Dermis microvascular lymphatic vessel endothelial cell (primary cell): ENCODE data around the gene PDLIM4. TPM values are rescaled to one million over a fixed set of nuclear protein-coding genes. Genes with fewer than 3 reads are reported as not detected.

Experiments
- DNase-seq, 2 donors: peaks; one replicate each; pipeline versions ENCODE4 v3.0.0 to v3.0.0-alpha.2; 2010; ENCODE audit warnings: low read depth in 2 of 2
- total RNA-seq: library from RNA; depleted of rRNA; stranded (reverse); fragments of >200 nt; gene quantifications from 2 replicates; pipeline ENCODE4 v1.2.1, GENCODE V29; 2014

Gene PDLIM4
- total RNA-seq, 1 donor from 2014 or later: 20.7 TPM

GRCh38 chr5:132253452-132254320, 3.8 kb upstream of the PDLIM4 start:
- DNase-seq: no peak

GRCh38 chr5:132254321-132254977, 3.0 kb upstream of the PDLIM4 start:
- DNase-seq: no peak

DNA sequence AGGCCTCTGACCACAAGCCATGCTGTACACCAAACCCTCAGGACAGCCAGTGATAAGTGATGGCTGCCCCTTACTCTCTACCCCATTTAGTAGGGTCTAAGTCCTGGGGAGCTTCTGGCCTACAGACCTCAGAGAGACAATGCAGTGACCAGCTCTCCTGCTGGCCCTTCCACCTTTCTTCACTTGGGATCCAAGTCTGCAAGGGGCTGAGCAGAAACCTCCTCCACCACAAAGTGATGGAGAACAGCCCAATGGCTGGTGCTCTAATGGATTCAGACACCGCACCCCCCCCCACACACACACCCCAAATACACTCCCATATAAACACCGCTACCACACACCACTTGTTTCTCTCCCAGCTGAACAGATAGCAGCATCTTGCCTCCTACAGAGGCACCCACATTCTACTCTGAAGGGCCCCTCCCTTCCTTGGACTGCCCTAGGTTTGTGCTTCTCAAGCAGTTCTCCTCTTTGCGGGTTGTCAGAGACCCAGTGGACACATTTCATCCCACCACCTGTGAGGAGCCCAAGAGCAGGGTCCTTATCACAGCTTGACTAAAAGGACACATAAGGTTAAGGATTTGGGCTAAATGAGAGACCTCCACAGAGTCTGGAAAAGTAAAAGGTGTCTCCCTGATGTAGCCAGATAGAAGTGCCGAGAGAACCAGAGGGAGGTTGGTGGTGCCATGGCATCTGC, 1.3 kb upstream of the PDLIM4 start:
- no peak for DNase-seq

- no peak for DNase-seq
Observed at GRCh38 chr5:132256783-132257130, 739 bp upstream of the PDLIM4 start.

DNA sequence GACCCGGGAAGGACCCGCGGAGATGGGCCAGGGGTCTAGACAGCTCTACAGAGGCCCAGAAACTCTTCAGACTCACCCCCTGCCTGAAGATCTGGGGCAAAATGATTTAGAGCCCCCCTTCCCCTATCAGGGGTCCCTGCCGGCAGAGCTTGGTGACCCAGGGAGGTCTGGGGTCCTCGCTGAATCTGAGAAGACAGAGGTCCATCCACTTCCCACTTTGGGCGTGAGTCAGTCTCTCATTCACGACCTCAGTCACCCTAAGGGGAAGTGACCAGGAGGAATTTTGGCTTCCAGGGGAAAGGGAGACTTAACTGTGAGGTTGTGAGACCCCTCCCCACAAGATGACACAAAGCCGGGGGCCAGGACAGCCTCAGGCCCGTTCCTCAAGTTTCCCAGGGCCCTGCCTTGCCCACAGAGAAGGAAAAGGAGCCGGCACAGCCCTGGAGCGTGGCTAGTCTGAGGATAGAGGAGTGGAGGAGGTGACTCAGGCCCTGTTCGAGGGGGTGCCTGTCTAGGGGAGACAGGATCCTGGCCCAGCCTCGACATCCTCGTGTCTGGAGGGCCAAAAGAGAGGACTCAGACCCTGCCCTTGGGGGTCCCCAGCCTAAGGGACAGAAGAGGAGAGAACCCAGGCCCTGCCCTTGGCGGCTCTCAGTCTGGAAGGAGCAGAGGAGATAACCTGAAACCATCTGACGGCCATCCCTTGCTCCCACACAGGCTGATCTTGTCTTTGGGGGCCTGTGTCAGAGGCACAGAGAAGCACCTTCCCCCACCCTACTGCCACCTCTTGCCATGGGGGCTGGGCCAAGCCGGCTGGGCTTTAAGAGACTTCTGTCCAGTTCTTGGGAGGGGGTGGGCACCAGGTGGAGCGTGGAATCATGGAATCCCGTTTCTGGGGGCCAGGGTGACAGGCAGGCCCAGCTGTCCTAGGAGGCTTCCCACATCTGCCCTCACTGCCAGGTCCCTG, 889 bp downstream of the PDLIM4 start:
- DNase-seq: peak in 1 of 2 donors; percentile 62

- peak in 1 of 2 donors; percentile 67 for DNase-seq
Observed at GRCh38 chr5:132259069-132259851, 1.8 kb downstream of the PDLIM4 start.

GRCh38 chr5:132260051-132260450, 2.6 kb downstream of the PDLIM4 start:
- peak in 1 of 2 donors; percentile 80 for DNase-seq

DNA sequence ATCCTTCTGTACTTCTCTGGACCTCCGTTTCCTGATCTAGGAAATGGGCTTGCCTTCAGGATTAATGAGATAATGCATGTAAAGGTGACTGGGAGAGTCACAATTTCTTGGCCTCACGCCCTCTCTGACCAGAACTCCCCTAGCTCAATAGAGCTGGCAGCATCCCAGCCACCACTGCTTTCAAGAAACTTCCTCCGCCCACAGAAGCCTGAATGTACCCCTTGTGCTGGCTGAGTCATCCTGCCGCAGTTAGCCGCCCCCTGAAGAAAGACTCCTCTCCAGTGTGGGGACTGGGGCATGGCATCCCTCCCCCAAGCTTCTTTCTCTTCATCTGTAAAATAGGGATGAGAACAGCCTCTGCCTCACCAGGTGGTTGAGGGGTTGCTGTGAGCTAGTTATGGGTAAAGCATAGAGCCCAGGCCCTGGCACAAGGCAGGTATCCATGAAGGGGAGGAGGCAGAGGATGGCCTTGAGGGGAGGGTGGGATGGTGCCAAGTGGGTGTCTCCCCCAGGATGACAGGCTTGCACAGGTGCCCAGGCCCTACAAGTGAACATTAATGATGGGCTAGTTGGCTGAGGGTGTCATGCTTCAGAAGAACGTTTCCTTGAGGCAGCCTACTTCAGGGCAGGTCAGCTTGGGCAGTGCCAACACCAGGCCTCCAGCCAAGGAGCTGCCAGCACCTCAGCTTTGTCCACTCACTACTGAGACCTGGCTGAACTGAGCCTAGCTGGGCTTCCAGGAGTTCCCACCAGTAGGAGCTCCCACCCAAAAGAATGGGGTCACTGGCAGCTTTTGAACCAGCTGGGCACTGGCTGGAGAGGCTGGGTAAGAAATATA, 3.4 kb downstream of the PDLIM4 start:
- DNase-seq: peak in 1 of 2 donors; percentile 92

DNA sequence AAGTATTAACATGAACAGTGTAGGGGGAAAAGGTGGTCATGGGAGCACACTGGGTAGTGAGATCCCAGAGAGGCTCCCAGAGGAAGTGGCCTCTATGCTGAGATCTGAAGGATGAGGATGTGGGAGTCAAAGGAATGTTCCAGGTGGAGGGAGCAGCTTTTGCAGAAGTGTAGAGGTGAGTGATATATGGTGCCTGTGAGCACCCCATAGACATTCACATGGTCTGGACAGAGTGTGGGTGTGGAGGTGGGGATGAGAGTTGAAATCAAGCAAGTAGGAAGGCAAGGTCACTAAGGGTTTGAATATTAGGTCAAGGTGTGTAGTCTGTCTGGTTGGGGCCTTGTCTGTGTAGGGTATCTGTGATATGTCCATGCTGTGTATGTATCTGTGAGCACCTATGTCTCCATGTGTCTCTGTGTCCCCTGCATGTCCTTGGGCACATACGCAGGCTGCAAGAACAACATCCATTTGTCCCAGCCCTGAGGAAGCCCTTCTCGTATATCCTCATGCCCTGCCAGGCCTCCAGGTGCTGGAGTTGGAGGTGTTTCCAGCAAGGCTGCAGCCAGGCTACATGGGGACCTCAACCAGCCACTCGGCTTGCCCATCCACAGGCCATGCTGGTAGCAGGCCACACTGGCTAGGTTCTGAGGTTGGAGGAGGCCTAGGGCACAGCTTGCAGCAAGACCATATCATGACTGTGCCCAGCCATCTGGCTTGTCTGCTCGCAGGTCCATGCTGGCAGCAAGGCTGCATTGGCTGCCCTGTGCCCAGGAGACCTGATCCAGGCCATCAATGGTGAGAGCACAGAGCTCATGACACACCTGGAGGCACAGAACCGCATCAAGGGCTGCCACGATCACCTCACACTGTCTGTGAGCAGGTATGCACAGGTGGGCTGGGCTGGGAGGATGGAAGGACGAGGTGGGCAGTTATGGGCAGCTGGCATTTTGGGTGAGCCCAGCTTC, 4.7 kb downstream of the PDLIM4 start:
- no peak for DNase-seq

- no peak for DNase-seq
Observed at GRCh38 chr5:132262882-132263547, 5.5 kb downstream of the PDLIM4 start.

- DNase-seq: peak; percentile 48 to 82
Observed at GRCh38 chr5:132263548-132264261, 6.2 kb downstream of the PDLIM4 start.

GRCh38 chr5:132264546-132265335, 7.2 kb downstream of the PDLIM4 start:
- no peak for DNase-seq

DNA sequence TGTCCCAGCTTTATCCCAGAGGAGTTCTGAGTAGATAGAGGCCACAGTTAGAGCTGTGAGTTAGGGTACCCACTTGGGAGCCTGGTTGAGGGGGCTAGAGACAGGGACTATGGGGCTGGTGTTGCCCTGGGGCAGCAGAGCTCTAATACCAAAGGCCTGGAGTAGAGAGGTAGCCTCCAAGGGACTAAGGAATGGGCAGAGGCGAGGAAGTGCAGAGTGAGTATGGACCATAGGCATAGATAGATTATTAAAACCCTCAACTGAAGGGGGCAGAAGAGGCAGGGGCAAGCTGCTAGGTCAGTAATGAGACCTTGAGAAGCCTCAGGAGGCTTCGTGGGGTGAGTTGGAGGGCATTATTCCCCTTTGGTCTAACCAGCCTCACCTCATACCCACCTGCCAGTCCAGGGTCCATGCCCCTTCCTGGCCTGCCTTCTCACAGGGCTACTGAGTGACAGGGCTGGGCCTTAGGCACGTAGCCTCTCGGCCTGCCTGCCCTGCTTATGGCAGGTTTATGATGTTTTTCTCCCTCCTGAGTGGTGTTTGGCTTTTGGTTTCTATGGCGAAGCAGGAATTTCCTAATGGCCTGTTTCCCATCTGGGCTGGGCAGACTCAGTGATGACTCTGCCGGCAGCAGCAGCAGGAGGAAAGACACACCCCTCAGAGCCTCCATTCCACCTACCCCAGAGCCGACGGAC, 8.0 kb downstream of the PDLIM4 start:
- DNase-seq: peak; percentile 97

- DNase-seq: no peak
Observed at GRCh38 chr5:132266031-132266835, 8.7 kb downstream of the PDLIM4 start.

- no peak for DNase-seq
Observed at GRCh38 chr5:132266836-132267160, 9.3 kb downstream of the PDLIM4 start.
